GM21390 (cell line): ENCODE results near the gene FOXQ1.

ENCODE experiments used
- ATAC-seq: cut with Tn5 transposase; IDR thresholded peaks from one replicate; pipeline ENCODE4 v1.9.1; 2021; ENCODE audit not compliant: unreplicated experiment

Gene FOXQ1

GRCh38 chr6:1290086-1290485 lies 21.8 kb upstream of the FOXQ1 start:
- no peak for ATAC-seq

DNA sequence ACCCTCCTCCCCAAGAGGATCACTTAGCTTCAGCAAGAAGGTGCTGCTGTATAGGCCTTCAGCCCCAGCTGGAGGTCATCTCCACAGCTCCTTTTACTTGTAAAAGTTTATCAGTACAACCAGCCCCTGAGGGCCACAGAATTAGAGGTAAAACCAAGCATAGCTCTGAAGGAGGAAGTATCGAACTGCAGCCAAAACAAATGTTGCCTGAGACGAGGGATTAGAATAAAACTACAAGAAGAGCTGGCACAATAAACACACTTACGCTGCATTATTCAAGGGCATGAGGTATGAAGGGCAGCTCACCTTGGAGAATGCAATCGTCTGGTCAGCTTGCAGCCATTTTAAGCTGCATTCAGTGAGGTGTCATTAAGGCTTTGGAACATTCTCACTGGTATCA lies 21.1 kb upstream of the FOXQ1 start:
- no peak for ATAC-seq

DNA sequence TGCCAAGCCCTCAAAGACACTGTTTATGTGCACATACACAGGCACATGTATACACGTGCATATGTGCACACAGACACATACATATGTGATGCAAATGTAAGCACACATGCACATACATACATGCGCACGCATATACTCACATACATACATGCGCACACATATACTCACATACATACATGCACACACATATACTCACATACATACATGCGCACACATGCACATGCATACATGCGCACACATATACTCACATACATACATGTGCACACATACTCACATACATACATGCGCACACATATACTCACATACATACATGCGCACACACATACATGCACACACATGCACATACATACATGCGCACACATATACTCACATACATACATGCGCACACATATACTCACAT lies 20.5 kb upstream of the FOXQ1 start:
- no peak for ATAC-seq

DNA sequence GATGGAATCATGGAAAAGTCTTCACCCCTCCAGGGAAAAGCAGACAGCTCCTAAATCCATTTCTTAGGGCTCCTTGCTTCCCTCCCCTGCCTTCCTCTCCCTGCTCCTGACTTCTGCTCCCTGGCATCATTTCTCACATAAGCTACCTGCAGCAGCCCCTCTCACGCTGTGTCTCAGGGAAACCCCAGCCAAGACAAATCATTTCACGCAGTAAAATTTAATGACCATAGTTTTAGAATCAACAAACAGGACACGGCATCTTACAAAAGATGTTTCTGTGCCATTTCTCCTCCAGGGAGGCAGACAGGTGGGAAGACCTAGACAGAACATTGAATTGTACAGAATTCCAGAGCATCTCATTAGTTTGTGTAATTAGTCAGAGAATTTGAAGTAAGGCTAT lies 16.5 kb upstream of the FOXQ1 start:
- ATAC-seq = no peak

DNA sequence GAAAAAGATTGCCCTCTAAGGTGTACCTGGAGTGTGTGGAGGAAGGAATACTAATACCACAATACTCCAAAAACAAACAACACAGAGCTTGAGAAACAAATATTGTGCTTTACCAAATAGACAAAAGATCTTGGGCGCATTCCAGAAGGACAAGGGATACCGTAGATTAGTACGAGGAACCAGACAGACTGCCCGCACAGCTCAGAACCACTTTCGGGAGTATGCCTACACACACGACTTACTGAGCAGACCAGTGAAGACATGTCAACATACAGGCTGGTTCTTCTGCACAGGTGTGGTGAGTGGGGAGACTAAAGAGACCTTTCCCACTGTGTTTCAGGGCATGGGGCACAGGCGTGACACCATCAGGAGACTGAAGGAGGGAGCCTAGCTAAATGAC lies 15.8 kb upstream of the FOXQ1 start:
- no peak for ATAC-seq

GRCh38 chr6:1296542-1296941 lies 15.4 kb upstream of the FOXQ1 start:
- ATAC-seq = no peak

DNA sequence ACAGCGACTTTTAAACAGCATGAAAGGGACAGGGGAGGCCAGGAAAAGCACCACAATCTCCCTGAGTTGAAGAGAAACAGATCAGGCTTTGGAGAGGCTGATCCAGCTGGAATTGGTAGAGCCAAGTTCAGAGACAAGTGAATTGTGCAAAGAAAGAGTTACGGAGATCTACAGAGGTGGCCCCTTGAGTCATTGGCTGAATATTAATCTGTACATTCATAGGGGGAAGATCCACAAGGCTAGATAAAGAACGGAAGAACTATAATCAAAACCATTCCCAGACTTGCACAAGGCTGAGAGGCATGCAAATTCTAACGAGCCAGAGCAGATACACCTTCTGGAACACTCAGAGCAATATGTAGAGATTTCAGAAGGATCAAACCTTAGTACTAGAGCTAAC lies 14.2 kb upstream of the FOXQ1 start:
- ATAC-seq = no peak

GRCh38 chr6:1298768-1299167 lies 13.1 kb upstream of the FOXQ1 start:
- no peak for ATAC-seq

DNA sequence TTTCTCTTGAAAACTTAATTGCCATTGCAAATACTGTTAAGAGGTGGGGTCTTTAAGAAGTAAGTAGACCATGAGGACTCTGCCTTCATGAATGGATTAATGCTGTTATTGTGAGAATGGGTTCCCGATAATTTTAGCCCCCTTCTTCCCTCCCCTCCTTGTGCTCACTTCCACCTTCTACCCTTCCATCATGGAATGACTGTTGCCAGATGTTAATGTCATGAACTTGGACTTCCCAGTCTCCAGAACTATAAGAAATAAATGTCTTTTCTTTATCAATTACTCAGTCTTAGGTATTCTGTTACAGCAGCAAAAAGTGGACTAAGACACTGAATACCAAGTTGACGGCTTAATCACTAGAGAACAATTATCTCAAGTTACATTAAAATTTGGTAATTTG lies 5.8 kb upstream of the FOXQ1 start:
- ATAC-seq = no peak

DNA sequence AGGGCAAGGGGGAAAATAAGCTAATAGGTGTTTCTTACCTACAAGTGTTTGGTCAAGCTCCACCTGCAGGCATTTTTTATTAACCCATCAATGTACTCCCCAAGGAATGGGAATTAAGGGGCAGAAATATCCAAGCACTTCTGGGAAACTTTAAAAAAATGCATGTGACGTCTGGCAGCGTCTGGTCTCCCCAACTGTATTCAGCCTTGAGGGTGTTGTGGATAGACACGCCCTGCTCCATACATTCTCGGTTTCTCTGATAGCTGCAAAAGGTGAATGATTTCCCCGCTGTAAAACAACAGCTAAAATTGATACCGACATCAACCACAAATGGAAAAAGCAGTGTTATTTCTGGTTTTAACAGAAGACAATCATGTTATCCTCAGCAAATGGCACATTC lies 2.5 kb upstream of the FOXQ1 start:
- ATAC-seq = no peak

GRCh38 chr6:1310628-1311399 lies 1.1 kb upstream of the FOXQ1 start:
- ATAC-seq = no peak

GRCh38 chr6:1312203-1312472 lies 240 bp downstream of the FOXQ1 start:
- no peak for ATAC-seq

DNA sequence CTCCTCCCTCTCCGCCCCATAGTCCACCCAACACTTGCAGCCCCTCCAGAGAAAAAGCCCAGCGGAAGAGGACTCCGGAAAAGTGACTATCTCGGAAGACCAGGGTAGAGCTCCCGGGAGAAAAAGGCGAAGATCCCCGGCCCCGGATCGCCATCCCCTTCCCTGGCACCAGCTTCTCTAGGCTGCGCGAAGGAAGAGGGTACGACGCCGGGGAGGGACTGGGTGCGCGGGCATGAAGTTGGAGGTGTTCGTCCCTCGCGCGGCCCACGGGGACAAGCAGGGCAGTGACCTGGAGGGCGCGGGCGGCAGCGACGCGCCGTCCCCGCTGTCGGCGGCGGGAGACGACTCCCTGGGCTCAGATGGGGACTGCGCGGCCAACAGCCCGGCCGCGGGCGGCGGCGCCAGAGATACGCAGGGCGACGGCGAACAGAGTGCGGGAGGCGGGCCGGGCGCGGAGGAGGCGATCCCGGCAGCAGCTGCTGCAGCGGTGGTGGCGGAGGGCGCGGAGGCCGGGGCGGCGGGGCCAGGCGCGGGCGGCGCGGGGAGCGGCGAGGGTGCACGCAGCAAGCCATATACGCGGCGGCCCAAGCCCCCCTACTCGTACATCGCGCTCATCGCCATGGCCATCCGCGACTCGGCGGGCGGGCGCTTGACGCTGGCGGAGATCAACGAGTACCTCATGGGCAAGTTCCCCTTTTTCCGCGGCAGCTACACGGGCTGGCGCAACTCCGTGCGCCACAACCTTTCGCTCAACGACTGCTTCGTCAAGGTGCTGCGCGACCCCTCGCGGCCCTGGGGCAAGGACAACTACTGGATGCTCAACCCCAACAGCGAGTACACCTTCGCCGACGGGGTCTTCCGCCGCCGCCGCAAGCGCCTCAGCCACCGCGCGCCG lies 822 bp downstream of the FOXQ1 start:
- ATAC-seq = no peak

- ATAC-seq = no peak
Observed at GRCh38 chr6:1313384-1313766, 1.5 kb downstream of the FOXQ1 start.

DNA sequence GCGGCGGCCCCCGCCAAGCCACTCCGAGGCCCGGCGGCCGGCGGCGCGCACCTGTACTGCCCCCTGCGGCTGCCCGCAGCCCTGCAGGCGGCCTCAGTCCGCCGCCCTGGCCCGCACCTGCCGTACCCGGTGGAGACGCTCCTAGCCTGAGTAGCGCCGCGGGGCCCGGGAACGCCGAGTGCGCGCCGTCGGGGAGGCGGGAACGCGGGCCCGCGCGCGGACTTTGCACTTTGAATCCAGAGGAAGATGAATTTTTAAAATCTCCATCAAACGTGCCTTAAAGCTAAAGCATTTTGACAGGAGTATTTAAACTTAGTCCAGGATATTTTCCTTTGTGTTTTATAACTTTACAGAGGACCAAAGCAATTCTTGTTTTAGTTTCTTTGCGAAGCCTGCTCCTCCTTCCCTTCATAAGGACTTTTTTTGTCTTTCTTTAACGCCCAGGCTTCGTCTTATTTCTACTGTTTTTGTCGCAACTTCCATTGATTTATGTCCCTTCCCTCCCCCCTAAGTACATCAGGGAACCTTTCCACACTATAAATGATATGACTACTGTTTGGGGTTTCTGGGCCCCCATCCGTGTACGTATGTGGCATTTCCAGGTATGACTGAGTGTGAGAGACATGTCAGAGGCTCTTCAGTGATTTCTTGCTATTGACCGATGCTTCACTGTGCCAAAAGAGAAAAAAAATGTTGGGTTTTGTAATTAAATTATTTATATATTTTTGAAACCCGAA lies 2.0 kb downstream of the FOXQ1 start:
- no peak for ATAC-seq

DNA sequence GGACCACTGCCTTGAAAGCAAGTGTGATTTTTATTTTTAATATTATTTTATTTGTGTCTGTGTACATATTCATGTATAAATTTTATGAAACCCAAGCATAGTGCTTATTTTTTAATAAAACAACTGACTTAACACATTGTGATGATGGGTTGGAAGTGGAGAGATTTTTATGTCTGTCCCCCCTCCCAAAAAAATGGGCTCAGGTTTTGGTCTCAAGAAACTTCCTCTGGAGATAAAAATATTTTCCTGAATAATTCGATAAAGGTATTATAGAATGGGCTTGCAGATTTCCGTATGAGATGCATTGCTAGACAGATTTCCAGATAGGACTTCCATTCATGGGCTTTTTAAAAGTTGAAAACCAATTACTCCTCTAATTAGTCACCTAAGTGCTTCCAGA lies 2.7 kb downstream of the FOXQ1 start:
- no peak for ATAC-seq

GRCh38 chr6:1315201-1315559 lies 3.3 kb downstream of the FOXQ1 start:
- no peak for ATAC-seq

GRCh38 chr6:1315560-1316386 lies 3.9 kb downstream of the FOXQ1 start:
- no peak for ATAC-seq

DNA sequence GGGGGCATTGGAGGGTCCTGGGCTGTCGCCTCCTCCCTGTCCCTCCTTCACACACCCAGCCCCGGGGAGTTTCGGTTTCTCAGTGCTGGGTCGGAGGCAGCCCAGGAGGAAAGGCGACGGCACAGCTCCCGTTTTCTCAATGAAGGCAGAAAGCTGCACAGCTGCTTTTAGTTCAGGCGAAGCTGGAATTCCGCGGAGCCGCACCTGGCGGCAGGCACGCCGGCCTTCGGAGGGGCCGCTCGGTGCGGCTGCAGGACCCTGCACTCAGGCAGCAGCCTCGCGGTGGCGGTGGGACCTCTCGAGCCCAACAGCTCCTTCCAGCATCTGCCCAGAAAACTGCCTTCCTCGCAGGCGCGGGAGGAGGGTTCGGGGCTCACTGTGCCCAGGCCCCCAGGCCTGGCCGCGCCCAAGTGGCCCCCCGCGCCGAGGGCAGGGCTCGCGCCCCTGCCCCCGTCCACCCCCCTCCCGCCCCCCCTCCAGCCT lies 4.6 kb downstream of the FOXQ1 start:
- no peak for ATAC-seq

GRCh38 chr6:1317302-1317815 lies 5.5 kb downstream of the FOXQ1 start:
- no peak for ATAC-seq

- no peak for ATAC-seq
Observed at GRCh38 chr6:1318036-1318435, 6.1 kb downstream of the FOXQ1 start.
